Measurements from ENCODE around the gene DSCAM.

Gene DSCAM

GRCh38 chr21:40646651-40647050 lies 200.3 kb downstream of the DSCAM start:
- DNase-seq: no peak

- no peak for DNase-seq
These were observed 205.9 kb downstream of the DSCAM start for GRCh38 chr21:40641042-40641441.

GRCh38 chr21:40640266-40640789 lies 206.6 kb downstream of the DSCAM start:
- DNase-seq: no peak

DNA sequence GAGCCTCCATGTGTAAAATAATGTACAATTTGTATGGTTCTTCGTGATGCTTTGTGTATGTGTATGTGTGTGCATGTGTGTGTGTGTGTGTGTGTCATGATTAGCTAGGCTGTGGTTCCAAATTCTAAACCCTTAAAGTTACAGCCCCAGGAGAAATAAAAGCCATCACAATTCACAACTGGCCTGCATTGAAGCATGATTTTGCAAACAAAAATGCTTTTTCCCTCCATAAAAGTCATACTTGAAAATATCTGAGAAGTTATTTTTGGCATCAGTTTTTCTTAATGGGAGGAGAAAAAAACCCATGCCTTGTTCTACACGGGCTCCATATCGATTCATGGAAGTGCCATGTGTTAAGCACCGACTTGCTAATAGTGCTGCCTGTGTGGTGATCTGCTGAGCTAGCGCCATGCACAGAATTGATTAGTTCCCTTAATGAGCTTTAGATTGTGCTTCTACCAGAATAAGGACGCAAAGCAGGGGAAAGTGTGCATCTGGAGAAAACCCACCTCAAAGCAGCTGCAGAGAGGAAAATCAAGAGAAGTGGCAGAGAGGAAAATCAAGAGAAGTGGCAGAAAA lies 207.3 kb downstream of the DSCAM start:
- DNase-seq: no peak

DNA sequence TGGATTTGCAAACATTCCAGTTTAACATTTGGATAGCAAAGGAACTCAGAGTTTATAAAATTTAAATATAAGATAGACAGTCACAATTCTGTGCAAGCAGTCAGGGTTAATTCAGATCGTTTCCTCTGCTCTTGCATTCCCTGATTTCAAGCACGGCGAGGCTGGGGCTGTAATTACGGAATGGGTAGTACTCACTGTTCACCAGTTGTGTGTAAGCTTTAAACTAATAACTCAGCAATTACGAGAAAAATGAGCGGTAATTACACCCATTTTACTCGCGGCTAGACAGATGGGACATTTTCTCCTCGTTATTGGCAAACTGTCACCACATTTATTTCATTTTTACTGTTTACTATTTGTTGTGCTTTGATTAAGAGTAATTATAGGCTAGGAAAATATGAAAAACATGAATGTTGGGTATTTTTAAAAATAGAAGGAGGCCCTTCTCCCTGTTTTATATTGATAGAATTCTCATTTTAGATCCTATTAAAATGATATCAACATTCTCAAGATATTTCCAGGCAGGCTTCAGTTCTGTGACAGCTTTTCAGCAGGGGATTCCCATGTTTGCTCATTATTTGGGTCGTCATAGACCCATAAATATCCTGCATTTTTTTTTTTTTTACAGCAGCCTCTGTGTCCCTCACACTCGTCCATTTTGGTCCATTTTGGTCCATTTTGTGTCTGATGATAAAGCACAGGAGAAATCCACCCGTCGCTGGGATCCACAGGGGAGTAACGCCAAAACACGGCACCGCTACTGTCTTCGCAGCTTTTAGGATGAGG lies 208.3 kb downstream of the DSCAM start:
- no peak for DNase-seq

- no peak for DNase-seq
These were observed 210.9 kb downstream of the DSCAM start for GRCh38 chr21:40636026-40636425.

- no peak for DNase-seq
These were observed 211.6 kb downstream of the DSCAM start for GRCh38 chr21:40635391-40635790.

- no peak for DNase-seq
These were observed 212.8 kb downstream of the DSCAM start for GRCh38 chr21:40634141-40634540.

- DNase-seq: no peak
These were observed 213.9 kb downstream of the DSCAM start for GRCh38 chr21:40633048-40633447.

DNA sequence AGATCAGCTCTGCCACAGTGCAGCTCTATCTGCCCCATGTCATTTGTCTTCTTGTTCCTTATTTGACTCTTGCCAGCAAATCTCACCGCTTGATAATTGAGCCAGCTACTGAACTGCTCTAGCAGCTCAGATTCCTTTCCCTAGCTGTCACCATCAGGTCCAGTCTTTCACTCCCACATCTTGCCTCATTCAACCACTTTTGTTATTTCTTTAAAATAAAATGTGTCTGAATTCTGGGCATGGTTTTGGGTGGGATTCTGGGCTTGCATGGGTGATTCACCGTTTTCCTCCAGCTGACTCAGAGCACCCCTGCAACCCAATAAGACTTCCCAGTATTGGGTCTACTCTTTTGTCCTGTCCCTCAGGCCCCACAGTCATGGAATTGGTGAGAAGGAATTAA lies 215.7 kb downstream of the DSCAM start:
- no peak for DNase-seq

GRCh38 chr21:40625991-40626390 lies 221.0 kb downstream of the DSCAM start:
- DNase-seq: no peak

DNA sequence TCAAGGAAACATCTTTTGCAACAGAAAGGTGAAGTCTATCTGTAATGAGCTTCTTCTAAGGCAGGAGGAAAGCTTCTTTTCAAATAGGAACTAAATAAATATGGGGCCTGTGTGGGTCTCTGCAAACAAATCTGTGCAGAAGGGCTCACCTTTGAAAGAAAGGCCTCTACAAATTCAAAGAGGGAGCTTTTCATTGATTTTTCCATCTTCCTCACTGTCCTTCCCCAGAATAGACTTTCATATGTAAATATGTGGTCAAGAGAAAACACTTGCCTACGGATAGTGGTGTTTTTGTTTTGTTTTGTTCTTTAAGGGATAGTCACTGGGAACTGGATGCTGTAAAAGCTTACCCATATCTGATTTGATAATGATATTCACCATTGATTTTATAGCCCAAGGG lies 223.4 kb downstream of the DSCAM start:
- no peak for DNase-seq

DNA sequence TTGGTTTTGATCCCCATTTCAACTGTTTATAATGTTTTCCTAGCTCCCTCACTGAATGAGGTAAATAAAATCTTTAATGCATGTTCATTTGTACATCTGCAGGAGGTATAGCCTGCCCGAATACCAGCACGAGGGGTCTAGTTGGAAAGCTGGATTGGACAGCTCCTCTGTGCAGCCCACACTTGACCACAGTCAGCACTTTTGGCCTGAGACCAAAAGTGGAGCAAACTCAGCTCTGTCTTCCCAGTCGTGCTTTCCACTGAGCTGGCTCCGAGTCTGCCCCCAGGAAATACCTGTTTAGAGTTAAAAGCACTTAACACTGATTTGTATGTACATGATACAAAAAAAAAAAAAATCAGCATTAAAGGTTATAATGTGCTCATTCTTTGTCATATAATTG lies 224.4 kb downstream of the DSCAM start:
- no peak for DNase-seq

GRCh38 chr21:40620386-40621145 lies 226.4 kb downstream of the DSCAM start:
- no peak for DNase-seq

- no peak for DNase-seq
These were observed 228.6 kb downstream of the DSCAM start for GRCh38 chr21:40618191-40618973.

DNA sequence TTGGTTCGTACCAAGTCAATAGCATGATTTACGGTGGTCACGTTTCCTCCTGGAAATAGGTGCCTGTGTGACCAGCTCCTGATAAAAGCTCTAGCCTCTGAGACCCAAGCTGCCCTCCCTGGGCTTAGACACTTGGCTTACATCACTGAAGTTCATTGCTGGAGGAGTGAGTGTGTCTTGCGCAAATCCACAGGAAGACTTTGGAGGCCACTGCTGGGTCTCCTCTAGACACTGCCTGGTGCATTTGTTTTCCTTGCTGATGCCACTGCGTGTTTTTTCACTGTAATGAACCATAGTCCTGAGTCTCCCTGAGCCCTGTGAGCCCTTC lies 230.6 kb downstream of the DSCAM start:
- DNase-seq: no peak

DNA sequence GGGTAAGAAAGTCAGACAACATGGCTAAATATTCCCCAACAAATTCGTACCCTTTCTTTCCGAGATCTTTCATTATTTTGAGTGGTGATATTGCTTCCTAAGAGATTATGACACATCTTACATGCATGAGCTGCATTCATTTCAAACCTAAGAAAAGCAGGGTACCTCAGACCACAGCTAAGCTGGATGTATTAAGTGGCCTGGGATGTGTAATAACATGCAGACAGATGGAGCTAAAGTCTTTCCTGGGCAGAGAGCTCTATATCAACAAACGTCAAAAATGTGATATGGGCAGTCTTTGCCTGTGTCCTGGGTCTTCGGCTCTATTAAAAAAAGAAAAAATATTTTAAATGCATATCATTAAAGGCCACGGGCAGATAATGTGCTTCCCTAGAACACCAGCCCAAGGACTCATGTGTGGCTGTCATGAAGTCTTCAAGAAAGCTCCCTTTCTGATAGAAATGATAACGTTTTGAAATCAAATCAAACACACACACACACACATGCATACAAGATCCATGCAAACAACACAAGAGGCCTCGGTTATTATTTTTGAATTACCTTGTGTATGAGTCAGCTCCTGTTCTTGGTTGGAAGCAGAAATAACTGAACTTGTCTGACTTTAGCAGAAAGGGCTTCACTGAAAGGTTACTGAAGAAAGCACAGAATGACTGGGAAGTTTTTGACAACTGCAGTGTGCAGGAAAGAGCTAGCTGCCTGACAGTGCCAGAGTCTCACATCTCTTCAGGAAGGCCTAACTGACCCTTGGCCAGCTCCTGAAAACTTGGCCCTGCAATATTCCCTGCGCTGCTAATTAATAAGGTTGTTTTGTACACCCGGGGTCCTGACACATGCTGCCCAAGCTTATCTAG lies 231.2 kb downstream of the DSCAM start:
- no peak for DNase-seq

DNA sequence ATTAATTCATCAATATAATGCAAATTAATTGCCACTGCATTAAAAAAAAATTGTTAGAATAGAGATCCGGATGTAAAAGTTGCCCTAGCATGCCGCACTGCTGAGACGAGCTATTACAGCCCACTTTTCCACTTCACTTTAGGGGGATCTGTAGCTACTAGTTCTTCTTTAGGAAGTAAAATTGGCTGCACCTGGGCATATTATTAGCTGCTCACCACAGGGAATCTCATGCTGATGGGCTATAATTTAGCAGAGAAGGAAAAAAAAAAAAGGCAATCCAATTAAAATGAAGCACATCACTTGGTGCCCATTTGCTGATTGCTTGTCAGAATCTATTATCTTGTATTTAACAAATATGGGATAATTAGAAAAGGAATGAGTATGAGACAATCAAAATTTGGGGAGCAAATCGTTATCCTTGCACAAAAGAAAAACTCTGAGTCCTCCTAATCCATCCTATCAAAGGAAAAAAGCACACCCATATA lies 233.4 kb downstream of the DSCAM start:
- DNase-seq: no peak

- DNase-seq: no peak
These were observed 236.6 kb downstream of the DSCAM start for GRCh38 chr21:40610345-40610744.

DNA sequence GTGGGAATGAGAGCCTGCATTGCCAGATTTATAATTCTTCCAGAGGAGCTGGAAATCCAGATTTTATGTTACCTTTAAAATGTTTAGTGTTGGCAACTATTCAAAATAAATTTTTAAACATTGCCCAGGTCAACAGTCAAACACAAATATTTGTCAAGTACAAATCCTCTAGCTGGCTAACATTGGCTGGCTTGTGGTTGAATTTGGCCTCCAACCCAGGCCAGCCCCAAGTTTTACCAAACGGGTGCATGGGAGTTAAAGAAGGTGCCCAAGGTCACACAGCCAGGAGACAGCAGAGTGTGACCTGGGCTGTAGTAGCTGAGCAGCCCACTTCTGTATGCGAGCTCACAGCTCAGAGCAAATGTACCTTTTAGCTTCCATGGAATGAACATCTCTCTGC lies 240.6 kb downstream of the DSCAM start:
- no peak for DNase-seq

- DNase-seq: no peak
These were observed 241.9 kb downstream of the DSCAM start for GRCh38 chr21:40605094-40605493.

- DNase-seq: no peak
These were observed 243.2 kb downstream of the DSCAM start for GRCh38 chr21:40603774-40604173.

All from CD4-positive, alpha-beta T cell treated with Interleukin-10 for 1 hour (primary cell).